HG03103 (cell line): ENCODE measurements around the gene SOX5.
"Not testable (repeated sequence)": the region's sequence is repeated elsewhere in the genome, so short reads cannot be mapped to it uniquely, and the experiment has no call there.

Experiments
- ATAC-seq: cut with Tn5 transposase; IDR thresholded peaks from one replicate; pipeline ENCODE4 v1.9.1; 2021; ENCODE audit warnings: low read depth; ENCODE audit not compliant: unreplicated experiment

SOX5 gene

DNA sequence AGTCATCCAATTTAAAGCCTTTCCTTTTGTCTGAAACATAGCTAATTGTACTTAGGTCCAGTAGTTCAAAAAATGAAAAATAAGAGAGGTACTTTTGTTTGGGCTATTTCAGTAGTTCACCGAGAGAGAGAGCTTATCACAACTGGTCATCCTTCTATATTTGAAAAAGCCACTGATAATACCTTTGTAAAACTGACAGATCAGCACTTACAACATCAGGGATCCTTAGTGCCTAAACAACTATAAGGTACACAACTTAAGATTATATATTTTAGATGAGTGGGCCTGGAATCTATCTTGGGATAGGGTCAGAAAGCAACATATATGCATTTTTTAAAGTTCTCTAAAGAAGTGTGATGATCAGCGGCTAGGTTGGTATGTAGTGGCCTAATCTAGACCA, 97.9 kb downstream of the SOX5 start:
- ATAC-seq = no peak

DNA sequence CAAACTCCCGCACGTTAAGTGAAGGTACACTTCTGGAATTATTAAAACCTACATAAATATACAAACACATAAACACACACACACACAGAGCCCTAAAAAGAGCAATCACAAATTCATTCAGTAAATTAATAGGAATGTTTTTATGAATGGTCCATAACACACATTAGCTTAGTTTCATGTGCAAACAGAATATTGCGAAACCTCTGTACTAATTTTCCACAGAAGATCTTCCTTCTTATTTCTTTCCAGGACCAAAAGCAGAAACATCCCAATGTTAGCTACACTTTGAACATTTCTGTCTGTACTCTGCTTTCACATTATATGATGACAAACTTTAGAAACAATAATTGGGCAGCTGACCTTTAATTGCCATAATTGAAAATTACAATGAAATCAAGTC, 101.6 kb downstream of the SOX5 start:
- ATAC-seq = no peak

DNA sequence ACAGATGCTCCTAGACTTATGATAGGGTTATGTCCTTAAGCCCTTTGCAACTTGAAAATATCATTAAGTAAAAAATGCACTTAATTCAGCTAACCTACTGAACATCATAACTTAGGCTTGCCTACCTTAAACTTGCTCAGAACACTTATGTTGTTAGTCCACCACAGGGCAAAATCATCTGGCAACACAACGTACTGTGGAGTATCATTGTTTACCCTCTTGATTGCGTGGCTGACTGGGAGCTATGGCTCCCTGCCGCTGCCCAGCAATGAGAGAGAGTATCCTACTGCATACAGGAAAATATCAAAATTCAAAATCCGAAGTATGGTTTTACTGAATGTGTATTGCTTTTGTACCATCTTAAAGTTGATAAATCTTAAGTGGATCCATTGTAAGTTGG, 105.5 kb downstream of the SOX5 start:
- no peak for ATAC-seq

DNA sequence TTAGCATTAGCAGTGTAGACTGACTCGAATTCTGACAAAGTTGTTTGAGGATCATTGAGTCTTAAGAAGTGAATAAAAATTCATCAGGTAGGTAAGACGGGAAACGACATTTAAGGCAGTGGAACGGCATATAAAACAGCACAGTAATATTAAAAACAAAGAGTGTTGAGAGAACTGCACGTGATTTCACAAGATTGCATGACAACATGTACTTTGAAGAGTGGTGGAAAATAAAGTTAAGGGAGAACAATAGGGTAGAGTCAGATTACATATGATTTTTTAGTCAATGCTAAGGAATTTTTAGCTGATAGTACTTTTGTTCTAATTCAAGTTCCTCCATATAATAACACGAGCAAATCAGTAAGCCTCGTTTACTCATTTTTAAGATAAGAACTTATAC, 115.4 kb downstream of the SOX5 start:
- ATAC-seq = no peak

DNA sequence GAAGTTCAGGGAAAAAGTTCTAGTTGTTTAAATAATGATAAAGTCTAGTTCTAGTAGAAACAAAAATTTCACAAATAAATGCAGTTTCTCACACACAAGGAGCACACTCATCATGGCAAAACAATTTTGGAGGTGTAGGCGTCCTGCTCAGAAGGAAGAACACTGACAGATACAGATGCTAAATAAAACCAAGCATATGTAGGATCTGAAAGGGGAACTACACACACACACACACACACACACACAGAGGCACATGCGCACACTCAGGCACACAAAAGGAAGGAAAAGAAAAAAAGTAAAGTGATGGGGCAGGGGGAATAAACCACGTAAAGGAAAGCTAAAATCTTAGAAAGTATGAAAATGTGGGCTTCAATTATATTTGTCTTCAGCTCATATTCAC, 117.7 kb downstream of the SOX5 start:
- ATAC-seq = no peak

DNA sequence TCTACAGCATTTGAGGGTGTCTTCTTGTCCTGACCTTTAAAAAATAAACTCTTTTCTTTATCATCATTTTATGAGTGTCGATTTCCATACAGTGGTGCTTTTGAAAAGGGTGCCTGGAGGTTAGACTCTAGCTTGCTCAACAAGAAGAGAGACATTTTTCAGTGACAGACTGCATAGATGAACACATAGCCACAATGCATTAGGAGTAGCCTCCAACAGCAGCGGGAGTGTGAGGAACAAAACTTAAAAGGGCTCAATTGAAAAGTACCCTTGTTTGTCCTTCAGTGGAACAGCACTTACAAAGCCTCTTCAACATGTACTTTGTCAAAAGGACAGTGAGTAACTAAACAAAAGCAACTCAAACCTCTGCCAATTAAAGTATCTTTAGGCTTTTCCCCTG, 119.3 kb downstream of the SOX5 start:
- ATAC-seq = no peak

DNA sequence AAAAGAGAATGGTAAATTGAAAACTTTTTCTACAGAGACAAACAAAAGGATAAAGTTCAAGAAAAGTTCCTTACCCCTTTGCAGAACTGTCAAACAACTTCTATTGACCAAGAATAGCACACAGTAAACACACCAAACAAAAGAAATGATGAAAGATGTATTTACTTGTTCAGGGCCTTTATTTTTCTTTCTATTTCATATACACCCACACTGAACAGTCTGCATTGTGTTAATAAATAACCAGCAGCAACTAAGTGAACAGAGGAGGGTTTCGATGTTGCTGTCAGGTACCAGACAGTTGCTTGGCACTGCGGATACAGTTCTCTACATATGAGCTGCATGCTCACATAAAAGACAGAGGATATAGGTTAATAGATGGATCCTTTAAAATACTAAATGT, 122.1 kb downstream of the SOX5 start:
- no peak for ATAC-seq

DNA sequence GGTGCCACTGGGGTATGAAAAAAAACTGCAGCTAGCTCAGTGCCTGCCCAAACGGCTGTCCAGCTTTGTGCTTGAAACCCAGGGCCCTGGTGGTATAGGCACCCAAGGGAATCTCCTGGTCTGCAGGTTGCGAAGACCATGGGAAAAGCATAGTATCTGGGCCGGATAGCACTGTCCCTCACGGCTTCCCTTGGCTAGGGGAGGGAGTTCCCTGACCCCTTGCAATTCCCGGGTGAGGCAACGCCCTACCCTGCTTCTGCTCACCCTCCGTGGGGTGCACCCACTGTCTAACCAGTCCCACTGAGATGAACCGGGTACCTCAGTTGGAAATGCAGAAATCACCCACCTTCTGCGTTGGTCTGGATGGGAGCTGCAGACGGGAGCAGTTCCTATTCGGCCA, 124.3 kb downstream of the SOX5 start:
- not testable (repeated sequence) for ATAC-seq

DNA sequence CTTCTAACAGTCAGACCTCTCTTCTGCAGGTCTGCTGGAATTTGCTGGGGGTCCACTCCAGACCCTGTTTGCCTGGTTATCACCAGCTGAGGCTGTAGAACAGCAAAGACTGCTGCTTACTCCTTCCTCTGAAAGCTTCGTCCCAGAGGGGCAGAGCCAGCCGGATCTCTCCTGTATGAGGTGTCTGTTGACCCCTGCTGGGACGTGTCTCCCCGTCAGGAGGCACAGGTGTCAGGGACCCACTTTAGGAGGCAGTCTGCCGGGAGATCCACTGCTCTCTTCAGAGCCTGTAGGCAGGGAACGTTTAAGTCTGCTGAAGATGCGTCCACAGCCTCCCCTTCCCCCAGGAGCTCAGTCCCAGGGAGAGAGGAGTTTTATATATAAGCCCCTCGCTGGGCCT, 125.1 kb downstream of the SOX5 start:
- ATAC-seq = no peak

DNA sequence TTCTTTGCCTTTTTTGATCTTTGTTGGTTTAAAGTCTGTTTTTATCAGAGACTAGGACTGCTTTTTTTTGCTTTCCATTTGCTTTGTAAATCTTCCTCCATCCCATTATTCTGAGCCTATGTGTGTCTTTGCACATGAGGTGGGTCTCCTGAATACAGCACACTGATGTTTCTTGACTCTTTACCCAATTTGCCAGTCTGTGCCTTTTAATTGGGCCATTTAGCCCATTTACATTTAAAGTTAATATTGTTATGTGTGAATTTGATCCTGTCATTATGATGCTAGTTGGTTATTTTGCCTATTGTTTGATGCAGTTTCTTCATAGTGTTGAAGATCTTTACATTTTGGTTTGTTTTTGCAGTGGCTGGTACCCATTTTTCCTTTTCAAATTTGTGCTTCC, 126.6 kb downstream of the SOX5 start:
- not testable (repeated sequence) for ATAC-seq

DNA sequence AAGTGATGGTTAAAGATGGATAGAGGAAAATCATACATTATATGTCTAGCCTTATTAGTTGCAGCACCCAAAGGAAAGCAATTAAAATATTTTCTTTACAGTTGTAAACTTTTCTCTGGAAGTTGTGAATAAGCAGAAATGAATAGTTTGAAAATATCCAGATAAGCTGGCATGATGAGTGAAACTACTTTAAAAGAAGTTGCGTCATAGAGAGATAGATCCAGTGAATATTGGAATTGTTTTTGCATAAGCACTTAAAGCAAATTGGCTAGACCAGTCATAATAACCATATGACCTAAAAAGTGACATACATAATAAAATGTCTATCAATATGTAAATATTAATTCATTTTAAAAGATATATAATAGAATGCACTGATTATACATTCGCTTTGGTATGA, 132.1 kb downstream of the SOX5 start:
- no peak for ATAC-seq

DNA sequence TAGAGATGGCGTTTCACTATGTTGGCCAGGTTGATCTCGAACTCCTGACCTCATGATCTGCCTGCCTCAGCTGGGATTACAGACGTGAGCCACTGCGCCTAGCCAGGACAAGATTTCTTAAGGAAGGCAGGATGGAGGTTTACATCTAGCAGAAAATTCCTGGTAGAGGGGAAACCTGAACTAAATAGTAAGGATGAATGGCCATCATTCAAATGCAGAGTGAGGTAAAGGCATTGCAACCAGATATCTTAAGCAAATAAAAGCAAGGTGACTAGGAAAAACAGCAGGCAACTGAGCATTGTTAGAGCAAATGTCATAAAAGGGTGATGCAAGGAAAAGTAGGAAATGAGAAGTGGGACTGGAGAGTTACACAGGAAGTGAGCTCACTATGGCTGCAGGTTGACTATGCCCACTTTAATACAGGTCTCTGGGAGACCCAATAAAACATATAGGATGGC, 133.0 kb downstream of the SOX5 start:
- ATAC-seq = no peak

DNA sequence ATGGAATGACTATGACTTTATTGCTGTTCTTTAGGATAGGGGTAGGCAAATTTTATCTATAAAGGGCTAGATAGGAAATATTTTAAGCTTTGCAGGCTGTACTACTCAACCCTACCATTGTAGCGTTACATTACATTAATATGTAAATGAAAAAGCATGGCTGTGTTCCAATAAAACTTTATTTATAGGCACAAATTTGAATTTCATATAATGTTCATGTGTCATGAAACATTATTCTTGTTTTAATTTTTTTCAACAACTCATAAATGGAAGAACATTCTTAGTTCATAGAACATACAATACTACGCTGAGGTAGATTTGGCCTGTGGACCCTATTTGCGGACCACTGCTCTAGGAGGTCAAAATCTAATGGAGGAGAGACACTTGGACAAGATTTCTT, 133.7 kb downstream of the SOX5 start:
- ATAC-seq = no peak

DNA sequence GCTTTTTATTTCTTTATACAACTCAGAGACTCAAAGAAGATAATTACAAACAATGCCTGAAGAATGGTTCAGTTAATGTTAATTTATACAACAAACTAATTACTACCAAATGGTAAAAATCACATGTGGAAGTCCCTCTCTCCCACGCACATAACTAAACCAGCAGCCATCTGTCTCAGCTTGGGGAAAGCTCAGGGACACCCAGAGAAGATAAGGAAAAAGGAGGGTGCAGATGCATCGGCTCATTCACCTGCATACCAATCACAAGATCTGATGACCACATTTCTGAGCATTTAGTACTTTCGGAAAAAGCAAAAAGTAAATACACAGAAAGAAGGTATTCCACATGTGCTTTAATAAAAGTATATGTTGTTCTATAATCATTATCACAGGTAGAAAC, 136.3 kb downstream of the SOX5 start:
- ATAC-seq = no peak

DNA sequence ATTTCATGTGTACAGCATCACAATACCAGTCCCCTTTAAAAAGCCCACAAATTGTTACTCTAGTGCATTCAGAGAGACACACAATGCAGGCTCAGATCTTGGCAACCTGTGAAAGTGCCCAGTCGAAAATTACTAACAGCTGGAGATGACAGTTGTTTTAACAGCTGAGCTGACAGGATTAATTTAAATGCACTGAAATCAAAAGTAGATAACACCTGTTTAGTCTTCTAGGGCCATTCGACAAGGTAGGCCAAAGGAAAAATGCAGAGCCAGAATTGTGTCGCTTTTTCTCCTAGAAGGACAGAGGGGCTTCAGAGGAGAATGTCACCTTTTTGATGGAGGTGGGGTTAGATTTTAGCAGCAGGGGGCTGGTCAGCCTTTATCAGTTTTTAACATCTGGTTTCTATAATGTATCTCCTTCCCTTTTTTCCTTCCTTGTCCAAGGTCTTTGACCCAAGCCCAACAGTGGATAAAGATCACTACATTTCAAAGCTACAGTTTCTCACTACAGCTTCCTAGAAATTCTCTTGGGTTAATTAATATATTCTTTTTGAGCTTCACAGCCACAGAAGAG, 139.1 kb downstream of the SOX5 start:
- no peak for ATAC-seq

DNA sequence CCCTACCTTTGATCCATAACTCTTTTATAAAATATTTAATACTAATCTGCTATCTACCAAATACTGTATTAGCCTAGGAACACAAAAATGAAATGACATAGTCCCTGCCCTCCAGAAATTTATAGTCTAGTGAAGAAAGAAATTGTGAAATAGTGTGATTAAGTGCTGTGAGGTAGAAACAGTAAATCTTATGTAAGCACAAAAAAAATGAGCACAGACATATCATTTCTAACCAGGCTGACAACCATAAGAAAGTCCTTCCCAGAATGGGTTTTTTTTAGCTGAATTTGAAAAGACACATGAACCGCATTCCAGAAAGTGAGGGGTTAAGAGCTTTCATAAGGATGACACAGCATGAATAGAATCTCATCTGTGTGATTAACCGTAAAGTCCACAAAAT, 145.9 kb downstream of the SOX5 start:
- no peak for ATAC-seq

DNA sequence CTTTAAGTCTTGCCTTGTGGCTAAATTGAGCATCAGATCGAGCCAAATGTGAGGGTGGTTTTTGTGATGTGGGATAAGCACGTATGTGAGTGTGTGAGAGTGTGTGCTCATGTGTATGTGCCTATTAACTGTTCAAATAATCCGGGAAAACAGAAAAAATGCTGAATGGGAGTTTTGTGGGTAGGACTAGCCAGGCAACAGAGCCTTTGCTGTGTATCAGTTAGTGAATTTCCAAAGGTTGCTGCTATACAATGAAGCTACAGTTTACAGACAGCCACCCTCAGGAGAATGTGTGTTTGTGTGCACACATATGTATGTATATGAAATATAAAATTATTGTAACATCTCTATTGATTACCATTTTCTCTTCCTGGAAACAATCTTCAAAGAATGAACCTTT, 154.0 kb downstream of the SOX5 start:
- ATAC-seq = no peak

DNA sequence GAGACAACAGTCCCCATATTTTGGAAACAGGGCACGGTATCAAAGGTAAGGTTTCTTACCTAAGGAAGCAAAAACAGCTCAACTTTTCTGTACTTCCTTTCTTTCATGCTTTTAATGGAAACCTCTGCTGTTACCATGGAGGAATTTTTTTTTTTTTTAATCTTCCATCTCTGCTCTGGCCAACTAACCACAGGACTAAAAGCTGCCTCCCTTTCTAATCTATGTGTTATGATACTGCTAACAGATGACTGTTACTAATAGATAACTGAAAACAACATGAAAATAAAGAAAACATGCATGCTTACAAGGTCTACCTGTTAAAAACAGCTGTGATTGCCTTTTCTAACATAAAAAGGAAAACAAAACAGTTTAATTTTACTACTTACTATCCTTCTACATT, 168.4 kb downstream of the SOX5 start:
- no peak for ATAC-seq

DNA sequence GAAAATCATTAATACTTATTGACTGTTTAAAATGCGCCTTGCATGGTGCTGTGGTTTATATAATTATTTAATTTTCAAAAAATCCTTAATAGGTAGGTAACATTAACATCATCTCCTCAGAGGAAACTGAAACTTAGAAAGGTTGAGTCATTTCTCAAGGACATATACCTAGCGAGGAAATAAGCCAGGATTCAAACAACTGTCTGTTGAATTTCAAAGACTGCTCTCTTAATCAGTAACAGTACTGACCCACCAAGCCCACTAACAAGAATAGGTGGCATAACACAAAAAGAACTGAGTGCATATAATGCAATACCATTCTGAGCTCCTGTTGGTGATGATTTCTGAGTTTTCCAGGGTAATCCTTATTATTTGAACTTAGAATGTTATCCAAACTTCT, 174.3 kb downstream of the SOX5 start:
- no peak for ATAC-seq

DNA sequence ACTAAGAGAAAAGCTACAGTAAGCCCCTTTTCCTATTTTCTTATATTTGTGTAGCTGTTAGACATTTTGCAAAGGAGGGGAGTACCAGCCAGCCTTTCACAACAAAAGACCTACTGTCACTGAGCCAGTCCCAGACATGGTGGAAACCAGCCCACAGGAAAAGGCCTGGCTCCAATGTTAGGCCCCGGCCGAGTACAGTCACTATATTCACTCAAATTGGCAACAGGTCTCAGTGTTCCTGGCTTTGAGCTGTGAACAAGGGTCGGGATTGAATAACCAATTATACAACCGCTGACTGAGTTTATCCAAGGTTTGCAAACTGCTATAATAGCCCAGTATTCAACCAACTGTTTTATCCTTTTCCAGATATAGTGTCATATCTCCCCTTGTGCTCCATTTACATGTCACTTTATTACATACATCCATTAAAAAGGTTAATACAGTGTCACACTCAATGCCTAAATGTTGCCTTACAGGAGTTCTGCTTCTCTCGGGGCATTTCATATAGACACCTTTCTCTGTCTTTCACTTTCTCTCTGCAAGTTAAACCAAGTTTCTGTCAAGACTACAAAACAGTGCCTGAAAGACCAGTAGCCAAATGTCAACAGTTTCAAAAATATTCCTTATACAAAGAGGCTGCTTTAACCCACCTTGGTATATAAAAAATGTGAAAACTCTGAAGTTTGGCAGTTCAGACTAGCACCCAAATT, 178.1 kb downstream of the SOX5 start:
- no peak for ATAC-seq

DNA sequence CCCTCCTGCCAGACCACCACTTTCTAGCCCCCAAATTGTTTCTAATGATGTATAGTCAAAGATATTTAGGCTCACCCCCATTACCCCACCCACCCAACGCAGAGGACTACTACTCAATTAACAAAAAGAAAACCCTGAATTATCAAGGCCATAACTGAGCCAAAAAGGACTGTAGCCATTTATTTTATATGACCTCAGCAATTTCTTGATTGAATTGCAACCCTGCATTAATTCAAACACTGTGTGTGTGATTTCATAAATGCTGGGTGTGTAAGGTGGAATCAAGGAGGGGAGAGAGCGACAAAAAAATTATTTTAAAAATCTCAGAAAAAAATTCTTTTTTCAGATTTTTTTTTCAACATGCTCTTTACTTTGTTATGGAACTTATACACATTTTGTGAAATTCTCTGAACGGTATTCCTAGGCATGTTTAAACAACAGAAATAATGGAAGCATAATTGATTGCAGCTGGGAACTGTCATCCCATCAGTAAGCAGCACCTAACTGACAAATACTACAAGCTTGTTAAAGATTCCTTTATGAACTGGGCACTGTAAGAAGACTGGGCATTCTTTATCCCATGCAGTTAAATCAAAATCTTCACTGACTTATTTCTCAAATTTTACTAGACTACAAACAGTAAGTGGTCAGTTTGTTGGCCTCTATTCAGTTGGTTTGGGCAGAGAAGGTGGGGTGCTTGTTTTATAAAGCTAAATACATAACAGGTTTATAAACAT, 179.1 kb downstream of the SOX5 start:
- ATAC-seq = no peak

DNA sequence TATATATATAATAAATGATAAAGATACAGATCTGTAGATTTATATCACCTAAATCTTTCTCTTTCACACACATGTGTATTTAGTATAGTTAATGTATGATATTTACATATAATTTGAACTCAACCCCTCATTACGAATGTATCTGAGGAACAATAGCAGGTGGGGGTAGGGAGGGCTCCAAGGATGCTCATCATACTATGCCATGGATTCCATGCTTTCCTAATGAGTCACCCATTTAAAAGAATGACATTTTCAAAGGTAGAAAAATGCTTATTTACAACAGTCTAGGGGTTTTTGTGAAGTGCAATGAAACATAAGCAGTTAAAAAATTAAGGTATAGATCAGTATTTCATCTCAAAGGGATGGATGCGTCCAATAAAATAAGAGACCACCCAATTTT, 181.6 kb downstream of the SOX5 start:
- ATAC-seq = no peak
